ENCODE results near the gene FAM149A.

FAM149A gene

GRCh38 chr4:186082221-186082620 is 22.3 kb upstream of the FAM149A start:
- no peak for TF ChIP-seq CTCF (conservative IDR thresholded peaks at IDR 0.05; ENCODE audit: control insufficient read depth, insufficient read depth, low read depth, low read length)
- H3K4me3 ChIP-seq (ENCODE audit: control insufficient read depth, low read depth, low read length), result no peak overlapping the region
- no peak for DNase-seq (ENCODE audit: low read depth)

- no peak for TF ChIP-seq CTCF (conservative IDR thresholded peaks at IDR 0.05; ENCODE audit: control insufficient read depth, insufficient read depth, low read depth, low read length)
- DNase-seq (ENCODE audit: low read depth), result no peak
- no peak overlapping the region for H3K4me3 ChIP-seq (ENCODE audit: control insufficient read depth, low read depth, low read length)
Observed at GRCh38 chr4:186088523-186088922, 16.0 kb upstream of the FAM149A start.

- no peak for DNase-seq (ENCODE audit: low read depth)
- H3K4me3 ChIP-seq (ENCODE audit: control insufficient read depth, low read depth, low read length), result no peak overlapping the region
- TF ChIP-seq CTCF (conservative IDR thresholded peaks at IDR 0.05; ENCODE audit: control insufficient read depth, insufficient read depth, low read depth, low read length), result no peak
Observed at GRCh38 chr4:186092296-186092695, 12.2 kb upstream of the FAM149A start.

- TF ChIP-seq CTCF (conservative IDR thresholded peaks at IDR 0.05; ENCODE audit: control insufficient read depth, insufficient read depth, low read depth, low read length), result no peak
- no peak for DNase-seq (ENCODE audit: low read depth)
- H3K4me3 ChIP-seq (ENCODE audit: control insufficient read depth, low read depth, low read length), result no peak overlapping the region
Observed at GRCh38 chr4:186095406-186095805, 9.1 kb upstream of the FAM149A start.

- no peak for DNase-seq (ENCODE audit: low read depth)
- TF ChIP-seq CTCF (conservative IDR thresholded peaks at IDR 0.05; ENCODE audit: control insufficient read depth, insufficient read depth, low read depth, low read length), result no peak
- H3K4me3 ChIP-seq (ENCODE audit: control insufficient read depth, low read depth, low read length), result no peak overlapping the region
Observed at GRCh38 chr4:186096681-186097165, 7.8 kb upstream of the FAM149A start.

GRCh38 chr4:186097386-186097785 is 7.1 kb upstream of the FAM149A start:
- no peak for TF ChIP-seq CTCF (conservative IDR thresholded peaks at IDR 0.05; ENCODE audit: control insufficient read depth, insufficient read depth, low read depth, low read length)
- H3K4me3 ChIP-seq (ENCODE audit: control insufficient read depth, low read depth, low read length), result no peak overlapping the region
- DNase-seq (ENCODE audit: low read depth), result no peak

- no peak overlapping the region for H3K4me3 ChIP-seq (ENCODE audit: control insufficient read depth, low read depth, low read length)
- no peak for DNase-seq (ENCODE audit: low read depth)
- TF ChIP-seq CTCF (conservative IDR thresholded peaks at IDR 0.05; ENCODE audit: control insufficient read depth, insufficient read depth, low read depth, low read length), result no peak
Observed at GRCh38 chr4:186102931-186103330, 1.6 kb upstream of the FAM149A start.
